ENCODE data around the gene PRDX5.

Gene PRDX5

DNA sequence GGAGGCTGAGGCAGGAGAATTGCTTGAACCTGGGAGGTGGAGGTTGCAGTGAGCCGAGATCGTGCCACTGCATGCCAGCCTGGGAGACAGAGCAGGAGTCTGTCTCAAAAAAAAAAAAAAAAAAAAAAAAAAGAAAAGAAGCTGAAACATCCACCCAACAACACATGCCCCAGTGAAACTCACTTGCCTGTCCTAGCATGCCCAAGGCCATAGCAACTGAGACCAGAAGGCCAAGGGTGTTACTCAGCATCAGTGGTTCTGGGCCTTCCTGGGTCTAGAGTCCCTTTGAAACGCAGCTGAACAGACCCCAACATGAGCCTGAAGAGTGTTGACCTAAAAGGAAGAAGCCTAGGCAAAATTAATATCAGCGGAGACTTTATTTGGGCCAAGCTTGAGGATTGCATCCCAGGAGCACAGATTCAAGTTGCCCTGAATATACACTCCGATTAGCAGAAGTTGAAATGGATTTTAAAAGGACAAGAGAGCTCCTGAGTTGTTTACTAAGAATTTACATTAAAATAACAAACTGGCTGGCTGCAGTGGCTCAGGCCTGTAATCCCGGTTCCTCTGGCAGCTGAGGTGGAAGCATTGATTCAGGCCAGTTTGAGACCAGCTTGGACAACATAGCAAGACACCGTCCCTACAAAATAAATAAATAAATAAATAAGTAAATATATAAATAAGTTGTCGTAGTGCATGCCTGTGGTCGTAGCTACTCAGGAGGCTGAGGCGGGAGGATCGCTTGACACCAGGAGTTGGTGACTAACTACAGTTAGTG lies 7.0 kb downstream of the PRDX5 start:
- DNase-seq (ENCODE audit: low read depth in 3 of 3, low spot score in 1 of 3) = no peak

DNA sequence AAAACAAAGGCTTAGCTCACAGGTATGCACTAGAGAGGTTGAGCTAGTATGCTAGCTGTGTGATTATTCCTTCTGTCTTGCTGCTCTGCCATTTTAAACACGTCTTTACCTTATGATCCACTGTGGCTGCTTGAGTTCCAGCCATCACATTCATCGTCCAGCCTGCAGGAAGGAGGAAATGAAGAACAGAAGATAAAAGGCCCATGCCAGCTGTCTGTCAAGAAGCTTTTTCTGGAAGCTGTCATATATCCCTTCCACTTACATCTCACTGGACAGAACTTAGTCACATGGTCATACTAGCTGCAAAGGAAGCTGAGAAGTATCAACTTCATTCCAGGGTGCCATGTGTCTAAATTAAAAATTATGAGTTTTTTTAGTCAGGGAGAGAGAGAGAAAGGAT lies 9.5 kb downstream of the PRDX5 start:
- no peak for DNase-seq (ENCODE audit: low read depth in 3 of 3, low spot score in 1 of 3)

DNA sequence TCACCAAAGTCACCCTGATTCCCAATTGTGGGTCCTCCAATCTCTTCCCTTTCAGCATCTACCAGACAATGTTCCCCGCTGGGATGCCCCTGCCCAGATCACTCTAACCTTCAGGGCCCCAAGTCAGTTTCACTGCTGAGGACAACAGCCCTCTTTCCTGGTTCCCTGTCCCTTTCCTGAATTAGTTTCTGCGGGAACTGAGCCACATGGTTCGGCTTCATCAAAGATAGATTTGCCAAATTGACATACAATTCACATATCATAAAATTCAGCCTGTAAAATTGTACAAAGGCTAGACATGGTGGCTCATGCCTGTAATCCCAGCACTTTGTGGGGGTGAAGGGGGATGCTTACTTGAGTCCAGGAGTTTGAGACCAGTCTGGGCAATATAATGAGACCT lies 10.1 kb downstream of the PRDX5 start:
- DNase-seq (ENCODE audit: low read depth in 3 of 3, low spot score in 1 of 3) = no peak

DNA sequence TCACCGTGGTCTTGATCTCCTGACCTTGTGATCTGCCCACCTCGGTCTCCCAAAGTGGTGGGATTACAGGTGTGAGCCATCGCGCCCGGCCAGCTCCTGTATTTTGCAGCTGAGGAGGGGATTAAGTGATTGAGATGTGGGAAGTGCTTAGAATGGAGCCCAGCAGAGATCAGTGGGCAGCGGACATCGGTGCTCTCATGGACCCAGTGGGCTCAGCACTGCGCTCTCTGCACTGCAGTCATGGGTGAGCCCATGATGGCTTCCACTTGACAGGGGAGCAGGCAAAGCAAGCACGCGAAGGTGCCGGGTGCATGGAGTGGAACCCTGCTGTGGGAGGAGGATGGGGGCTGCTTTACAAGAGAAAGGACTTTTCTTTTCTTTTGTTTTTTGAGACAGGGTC lies 13.0 kb downstream of the PRDX5 start:
- DNase-seq (ENCODE audit: low read depth in 3 of 3, low spot score in 1 of 3) = no peak

DNA sequence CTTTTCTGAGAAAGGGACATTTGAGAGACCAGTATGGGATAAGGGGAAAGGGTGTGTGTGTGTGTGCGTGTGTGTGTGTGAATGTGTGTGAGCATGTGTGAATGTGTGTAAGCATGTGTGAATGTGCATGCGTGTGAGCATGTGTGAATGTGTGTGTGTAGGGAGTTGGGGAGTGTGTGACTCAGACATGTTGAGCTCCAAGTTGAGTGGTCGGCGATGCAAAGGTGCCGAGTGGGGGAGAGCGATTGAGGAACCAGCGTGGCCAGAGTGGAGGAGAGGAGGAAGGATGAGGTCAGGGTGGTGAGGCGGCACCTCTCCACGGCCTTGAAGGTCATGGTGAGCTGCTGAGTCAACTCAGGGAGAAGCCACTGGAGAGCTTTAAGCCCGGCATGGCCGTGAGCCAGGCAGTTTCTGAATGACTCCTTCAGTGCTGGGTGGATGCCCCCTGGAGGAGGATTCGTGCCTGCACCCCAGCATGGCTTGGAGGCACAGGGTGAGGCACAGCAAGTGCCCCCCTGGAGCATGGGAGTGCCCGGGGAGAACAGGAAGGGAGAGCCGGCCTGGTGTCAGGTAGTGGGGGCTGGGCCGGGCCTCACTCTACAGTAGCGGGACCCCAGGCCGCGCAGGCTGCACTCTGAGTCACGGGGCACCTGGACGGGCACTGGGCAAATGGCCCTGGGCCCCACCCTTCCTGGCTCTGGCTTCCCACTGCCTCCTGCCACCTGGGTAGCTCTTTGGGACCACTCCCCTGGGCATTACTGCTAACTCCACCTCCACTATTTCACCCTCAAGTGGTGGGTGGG lies 13.8 kb downstream of the PRDX5 start:
- peak in 2 of 3 donors; percentile 23 to 34 for DNase-seq (ENCODE audit: low read depth in 3 of 3, low spot score in 1 of 3)

DNA sequence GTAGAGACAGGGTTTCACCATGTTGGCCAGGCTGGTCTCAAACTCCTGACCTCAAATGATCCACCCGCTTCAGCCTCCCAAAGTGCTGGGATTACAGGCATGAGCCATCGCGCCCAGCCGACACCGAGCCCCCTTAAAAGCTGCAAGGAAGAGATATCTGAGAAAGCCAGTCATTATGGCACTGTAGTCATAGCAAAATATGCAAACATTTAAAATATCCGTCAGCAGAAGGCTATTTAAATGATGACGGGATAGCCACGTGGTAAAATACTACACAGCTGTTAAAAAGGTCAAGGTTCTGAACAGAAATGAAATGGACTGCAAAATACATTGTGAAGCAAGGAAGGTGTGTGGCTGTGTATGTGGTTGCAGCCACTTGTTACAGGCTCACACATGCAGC lies 15.6 kb downstream of the PRDX5 start:
- no peak for DNase-seq (ENCODE audit: low read depth in 3 of 3, low spot score in 1 of 3)

DNA sequence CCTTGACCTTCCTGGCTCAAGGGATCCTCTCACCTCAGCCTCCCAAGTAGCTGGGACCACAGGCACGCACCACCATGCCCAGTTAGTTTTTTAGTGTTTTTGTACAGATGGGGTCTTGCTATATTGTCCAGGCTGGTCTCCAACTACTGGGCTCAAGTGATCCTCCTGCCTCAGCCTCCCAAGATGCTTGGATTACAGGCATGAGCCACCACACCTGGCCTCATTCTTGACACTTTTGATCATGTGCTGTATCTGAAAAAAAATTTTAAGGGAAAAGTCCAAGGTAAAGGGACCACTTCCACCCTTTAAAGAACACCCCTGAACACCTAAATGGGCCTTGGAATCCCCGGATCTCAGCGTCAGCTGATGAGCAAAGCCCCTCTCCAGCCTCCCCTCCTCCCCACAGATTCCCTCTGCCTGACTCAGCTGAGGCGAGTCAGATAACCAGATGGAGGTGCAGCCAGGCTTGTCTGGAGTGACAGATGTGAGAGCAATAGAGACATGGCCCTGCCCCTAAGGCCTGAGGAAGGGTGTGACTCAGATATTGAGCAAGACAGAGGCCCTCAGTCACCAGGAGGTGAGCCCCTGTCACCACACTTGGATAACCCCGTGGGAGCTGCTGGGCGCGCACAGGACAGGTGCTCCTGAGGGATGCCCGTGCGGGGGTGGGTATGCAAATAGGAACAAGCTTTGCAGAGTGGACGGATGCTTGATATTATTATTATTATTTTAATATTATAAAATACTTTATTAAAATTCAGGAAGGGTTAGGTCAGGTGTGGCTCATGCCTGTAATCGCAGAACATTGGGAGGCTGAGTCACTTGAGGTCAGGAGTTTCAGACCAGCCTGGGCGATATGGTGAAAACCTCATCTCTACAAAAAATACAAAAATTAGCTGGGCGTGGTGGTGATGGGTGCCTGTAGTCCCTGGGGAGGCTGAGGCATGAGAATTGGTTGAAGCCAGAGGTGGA lies 17.1 kb downstream of the PRDX5 start:
- DNase-seq (ENCODE audit: low read depth in 3 of 3, low spot score in 1 of 3) = no peak

DNA sequence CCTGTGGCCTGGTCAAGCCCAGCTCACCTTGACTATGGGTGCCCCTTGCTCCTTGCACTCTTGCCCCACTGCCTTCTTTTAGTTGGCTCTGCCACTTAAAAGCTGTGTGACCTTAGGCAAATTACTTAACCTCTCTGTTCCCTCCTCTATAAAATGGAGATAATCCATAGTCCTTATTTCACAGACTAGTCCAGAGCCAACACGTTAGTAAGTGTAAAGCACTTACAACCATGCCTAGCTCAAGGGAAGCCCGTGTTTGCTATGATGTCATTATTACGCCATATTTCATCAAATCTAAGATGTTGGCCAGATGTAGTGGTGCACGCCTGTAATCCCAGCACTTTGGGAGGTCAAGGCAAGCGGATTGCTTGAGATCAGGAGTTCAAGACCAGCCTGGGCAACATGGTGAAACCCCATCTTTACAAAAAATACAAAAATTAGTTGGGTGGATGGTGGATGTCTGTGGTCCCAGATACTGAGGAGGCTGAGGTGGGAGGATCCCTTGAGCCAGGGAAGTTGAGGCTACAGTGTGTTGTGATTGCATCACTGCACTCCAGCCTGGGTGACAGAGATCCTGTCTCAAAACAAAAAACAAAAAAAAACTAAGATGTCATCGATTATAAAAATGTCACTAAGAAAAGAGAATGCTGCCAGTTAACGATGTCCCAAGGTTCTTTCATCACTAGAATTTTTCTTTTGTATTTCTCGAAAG lies 19.8 kb downstream of the PRDX5 start:
- no peak for DNase-seq (ENCODE audit: low read depth in 3 of 3, low spot score in 1 of 3)

DNA sequence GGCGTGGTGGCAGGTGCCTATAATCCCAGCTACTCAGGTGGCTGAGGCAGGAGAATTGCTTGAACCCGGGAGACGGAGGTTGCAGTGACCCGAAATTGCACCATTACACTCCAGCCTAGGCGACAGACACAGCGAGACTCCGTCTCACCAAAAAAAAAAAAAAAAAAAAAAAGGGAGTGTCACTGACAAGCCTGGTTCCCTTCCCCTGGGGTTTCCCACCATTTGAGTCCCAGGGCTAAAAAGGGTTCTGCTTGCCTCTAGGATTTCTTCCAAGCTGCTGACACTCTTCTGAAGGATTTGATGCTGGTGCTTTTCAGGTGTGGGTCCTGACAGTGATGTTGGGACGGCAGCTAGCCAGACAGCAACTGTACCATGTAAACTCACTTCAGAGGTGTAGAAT lies 20.8 kb downstream of the PRDX5 start:
- no peak for DNase-seq (ENCODE audit: low read depth in 3 of 3, low spot score in 1 of 3)

DNA sequence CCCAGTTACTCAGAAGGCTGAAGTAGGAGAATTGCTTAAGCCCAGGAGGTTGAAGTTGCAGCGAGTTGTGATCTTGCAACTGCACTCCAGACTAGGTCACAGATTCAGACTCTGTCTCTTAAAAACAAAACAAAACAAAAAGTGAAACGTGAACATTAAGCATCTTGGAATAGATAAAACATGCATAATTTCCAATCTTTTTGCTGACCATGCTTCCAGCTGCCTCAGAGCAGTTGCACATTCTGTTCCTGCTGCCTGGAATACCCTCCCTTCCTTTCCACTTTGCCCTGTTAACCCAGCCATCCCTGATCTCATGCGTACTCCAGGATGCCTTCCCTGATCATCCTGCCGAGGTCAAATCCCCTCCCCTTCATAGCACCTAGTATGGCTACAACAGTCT lies 21.4 kb downstream of the PRDX5 start:
- no peak for DNase-seq (ENCODE audit: low read depth in 3 of 3, low spot score in 1 of 3)

DNA sequence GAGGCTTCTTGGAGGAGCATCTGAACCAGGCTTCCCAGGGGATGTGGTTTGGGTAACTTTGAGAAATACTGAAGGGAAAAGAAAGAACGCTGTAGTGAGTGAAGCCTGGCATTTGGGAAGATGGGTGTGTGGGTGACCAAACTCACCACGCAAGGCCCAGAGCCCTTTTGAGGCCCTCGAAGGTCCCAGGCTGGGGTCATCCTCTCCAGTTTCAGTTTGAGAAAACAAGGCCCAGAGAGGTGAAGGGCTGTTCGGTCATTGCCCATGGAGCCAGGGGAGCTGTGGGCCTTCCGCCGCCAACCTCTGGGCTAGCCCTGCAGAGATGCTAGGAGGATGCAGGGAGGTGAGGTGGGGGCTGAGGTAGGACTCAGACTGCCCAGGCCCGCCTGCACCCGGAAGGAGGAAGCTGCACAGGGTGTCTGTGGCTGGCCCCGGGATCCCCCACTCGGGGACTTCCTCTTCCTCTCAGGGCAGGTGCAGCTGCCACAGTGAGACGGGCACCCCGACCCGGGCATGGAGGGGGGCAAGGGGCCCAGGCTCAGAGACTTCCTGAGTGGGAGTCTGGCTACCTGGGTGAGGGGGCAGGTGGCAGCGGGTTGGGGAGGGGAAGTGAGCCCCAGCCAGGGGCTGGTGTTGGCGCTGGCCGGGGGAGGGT lies 22.0 kb downstream of the PRDX5 start, which contains the start of gene CCDC88B:
Gene CCDC88B (plus strand): TSS at position 451 of the 655 bp plus-strand sequence. CDS start 63 bp downstream, at position 514.
- DNase-seq (ENCODE audit: low read depth in 3 of 3, low spot score in 1 of 3) = peak; percentile 64 to 84 (median 70)

DNA sequence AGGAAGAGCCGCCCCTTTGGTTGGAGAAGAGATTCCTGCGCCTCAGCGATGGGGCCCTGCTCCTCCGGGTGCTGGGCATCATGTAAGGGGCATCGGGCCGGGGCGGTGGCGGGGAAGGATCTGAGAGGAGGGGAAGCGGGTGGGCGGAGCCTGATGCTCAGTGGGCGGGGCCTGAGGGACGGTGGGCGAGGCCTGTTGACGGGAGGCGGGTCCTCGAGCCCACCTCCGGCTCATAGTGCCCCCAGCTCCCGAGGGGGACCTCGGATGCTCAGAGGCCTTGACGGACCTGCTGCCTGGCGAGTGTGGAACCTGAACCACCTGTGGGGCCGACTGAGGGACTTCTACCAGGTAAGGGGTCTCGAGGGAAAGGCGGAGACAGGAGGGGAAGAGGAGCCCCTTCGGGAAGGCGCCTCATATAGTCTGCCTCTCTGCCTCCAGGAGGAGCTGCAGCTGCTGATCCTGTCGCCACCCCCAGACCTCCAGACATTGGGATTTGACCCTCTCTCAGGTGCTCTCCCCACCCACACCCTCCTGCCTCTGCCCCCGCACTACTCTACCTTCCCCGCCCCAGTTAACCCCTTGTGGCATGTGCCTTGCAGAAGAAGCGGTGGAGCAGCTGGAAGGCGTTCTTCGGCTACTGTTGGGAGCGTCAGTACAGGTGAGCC lies 22.9 kb downstream of the PRDX5 start:
- DNase-seq (ENCODE audit: low read depth in 3 of 3, low spot score in 1 of 3) = peak in 2 of 3 donors; percentile 48 to 80

DNA sequence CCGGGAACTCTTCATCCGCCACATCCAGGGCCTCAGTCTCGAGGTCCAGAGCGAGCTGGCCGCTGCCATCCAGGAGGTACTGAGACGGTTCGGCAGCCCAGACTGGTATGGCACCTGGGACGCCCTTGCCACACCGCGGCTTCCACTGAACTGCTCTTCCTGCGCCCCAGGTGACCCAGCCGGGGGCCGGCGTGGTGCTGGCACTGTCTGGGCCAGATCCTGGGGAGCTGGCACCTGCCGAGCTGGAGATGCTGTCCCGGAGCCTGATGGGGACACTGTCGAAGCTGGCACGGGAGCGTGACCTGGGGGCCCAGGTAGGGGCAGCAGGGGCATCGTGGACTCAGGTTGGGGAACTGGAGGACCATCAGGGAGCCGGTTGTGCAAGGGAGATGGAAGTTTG lies 23.5 kb downstream of the PRDX5 start:
- no peak for DNase-seq (ENCODE audit: low read depth in 3 of 3, low spot score in 1 of 3)

DNA sequence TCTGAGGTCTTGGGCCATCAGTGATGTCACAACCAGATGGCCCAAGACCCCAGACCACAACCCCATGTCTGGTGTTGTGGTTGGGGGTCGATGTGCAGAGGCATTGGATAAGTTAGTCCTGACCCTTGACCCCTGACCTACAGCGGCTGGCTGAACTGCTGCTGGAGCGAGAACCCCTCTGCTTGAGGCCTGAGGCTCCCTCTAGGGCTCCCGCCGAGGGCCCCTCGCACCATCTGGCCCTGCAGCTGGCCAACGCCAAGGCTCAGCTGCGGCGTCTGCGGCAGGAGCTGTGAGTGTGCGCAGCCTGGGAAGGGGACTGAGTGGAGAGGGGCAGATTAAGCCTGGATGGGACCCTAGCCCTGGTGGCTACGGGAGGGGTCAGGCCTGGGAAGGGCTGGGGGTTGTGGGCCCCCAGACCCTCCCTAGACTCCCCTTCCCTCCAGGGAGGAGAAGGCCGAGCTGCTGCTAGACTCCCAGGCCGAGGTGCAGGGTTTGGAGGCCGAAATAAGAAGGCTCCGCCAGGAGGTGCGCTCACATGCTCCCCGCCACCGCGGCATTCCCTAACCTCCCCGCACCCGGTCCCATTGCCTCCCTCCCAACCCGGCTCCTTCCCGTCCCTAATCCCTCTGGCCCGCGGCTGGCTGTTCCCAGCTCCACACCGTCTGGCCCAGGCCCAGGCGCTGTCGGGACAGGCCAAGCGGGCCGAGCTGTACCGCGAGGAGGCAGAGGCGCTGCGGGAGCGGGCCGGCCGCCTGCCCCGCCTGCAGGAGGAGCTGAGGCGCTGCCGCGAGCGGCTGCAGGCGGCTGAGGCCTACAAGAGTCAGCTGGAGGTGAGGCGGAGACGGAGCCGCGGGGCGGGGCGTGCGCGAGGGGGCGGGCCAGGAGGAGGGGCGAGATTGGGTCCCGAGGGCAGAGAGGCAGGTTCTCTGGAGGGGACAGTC lies 24.2 kb downstream of the PRDX5 start:
- peak; percentile 65 to 94 (median 80) for DNase-seq (ENCODE audit: low read depth in 3 of 3, low spot score in 1 of 3)

DNA sequence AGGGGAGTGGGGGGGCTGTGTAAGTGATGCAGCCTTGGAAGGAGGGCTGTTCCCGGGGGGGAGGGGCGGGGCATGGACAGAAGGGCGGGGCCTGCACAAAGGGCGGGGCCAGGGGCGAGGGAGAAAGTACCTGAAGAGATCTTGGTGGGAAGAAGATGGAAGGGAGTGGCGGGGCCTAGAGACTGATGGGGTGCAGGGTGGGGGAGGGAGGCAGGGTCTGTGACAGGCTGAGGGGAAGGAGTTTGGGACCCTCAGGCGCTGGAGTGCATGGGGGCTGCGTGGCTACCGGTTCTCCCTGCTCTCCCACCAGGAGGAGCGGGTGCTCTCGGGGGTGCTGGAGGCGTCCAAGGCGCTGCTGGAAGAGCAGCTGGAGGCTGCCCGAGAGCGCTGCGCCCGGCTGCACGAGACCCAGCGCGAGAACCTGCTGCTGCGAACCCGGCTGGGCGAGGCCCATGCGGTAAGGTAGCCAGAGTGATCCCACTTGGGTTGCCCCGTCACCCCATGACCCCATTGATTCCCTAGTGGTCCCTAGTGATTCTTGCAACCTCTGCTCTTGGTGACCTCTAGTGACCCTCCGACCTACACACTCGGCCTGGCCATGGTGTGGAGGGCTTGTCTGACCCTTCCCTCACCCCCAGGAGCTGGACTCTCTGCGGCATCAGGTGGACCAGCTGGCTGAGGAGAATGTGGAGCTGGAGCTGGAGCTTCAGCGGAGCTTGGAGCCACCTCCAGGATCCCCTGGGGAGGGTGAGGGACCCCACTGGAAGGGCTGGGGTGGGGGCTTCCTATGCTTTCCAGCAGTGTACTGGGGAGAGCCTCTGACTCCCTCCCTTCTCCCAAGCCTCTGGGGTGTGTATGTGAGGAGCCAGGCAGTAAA lies 25.2 kb downstream of the PRDX5 start:
- no peak for DNase-seq (ENCODE audit: low read depth in 3 of 3, low spot score in 1 of 3)

DNA sequence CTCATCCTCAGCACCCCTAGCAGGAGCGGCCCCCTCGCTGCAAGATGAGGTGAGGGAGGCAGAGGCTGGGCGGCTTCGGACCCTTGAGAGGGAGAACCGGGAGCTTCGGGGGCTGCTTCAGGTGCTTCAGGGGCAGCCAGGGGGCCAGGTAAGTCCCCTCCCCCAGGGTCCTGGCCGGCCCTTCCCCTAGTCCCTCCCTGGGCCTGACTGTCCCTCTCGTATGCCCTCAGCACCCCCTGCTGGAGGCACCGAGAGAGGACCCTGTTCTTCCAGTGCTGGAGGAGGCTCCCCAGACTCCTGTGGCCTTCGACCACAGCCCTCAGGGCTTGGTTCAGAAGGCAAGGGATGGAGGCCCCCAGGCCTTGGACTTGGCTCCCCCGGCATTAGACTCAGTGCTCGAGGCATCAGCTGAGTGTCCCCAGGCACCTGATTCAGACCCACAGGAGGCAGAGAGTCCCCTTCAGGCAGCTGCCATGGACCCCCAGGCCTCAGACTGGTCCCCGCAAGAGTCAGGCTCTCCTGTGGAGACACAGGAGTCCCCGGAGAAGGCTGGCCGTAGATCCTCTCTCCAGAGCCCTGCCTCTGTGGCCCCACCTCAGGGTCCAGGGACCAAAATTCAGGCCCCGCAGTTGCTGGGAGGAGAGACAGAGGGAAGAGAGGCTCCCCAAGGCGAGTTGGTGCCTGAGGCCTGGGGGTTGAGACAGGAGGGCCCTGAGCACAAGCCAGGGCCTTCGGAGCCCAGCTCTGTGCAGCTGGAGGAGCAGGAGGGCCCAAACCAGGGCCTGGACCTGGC lies 26.0 kb downstream of the PRDX5 start:
- no peak for DNase-seq (ENCODE audit: low read depth in 3 of 3, low spot score in 1 of 3)

DNA sequence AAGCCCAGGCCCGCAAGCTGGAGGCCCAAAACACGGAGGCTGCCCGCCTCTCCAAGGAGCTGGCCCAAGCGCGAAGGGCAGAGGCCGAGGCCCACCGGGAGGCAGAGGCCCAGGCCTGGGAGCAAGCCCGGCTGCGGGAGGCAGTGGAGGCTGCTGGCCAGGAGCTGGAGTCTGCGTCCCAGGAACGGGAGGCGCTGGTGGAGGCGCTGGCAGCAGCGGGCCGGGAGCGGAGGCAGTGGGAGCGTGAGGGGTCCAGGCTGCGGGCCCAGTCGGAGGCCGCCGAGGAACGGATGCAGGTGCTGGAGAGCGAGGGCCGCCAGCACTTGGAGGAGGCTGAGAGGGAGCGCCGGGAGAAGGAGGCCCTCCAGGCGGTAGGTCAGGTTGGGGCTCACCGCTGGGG lies 26.9 kb downstream of the PRDX5 start:
- DNase-seq (ENCODE audit: low read depth in 3 of 3, low spot score in 1 of 3) = no peak
